CD4-positive, alpha-beta T cell (primary cell): ENCODE results near the gene ZNF532. TPM values are rescaled to one million over a fixed set of nuclear protein-coding genes. Genes with fewer than 3 reads are reported as not detected.

ENCODE experiments used
- ATAC-seq: fragments of 200-7000 bp; cut with Tn5 transposase; one replicate; pipeline ENCODE4 v1.10.0; 2022; ENCODE audit warnings: mild to moderate bottlenecking; ENCODE audit not compliant: poor library complexity
- CTCF ChIA-PET: fragments of 350-600 bp; sonication (Branson Sonifier 250); formaldehyde crosslinking; loops from one replicate; lab custom pipeline; 2021; ENCODE audit warnings: antibody characterized with exemption, inconsistent platforms; lab: Charles Lee
- POLR2A ChIA-PET: fragments of 350-600 bp; sonication (Branson Sonifier 250); formaldehyde crosslinking; loops from one replicate; lab custom pipeline; 2021; ENCODE audit warnings: antibody characterized with exemption, inconsistent platforms; lab: Charles Lee
- DNase-seq, 14 experiments: peaks; one replicate each; pipeline ENCODE4 v3.0.0-alpha.2; 2013 to 2020; ENCODE audit warnings: mixed read lengths in 2 of 14
- H3K27ac ChIP-seq, 2 donors: one replicate each; pipeline versions ENCODE4 v1.5.1 to v1.7.0; 2013; ENCODE audit warnings: low read length in 2 of 2, low read depth in 1 of 2, mild to moderate bottlenecking in 1 of 2
- H3K27me3 ChIP-seq, 2 experiments: 1 replicate in 1 of 2; 2 replicates in 1 of 2; pipeline versions ENCODE4 v1.6.1 to v1.7.0; 2013; ENCODE audit warnings: low read length in 2 of 2, control low read depth in 1 of 2, mild to moderate bottlenecking in 1 of 2, moderate library complexity in 1 of 2; ENCODE audit not compliant: insufficient read depth in 2 of 2, control insufficient read depth in 1 of 2
- H3K36me3 ChIP-seq: one replicate; pipeline ENCODE4 v1.6.1; 2013; ENCODE audit warnings: low read length, control low read depth; ENCODE audit not compliant: insufficient read depth
- H3K4me1 ChIP-seq: one replicate; pipeline ENCODE4 v1.6.1; 2013; ENCODE audit warnings: low read length, control low read depth; ENCODE audit not compliant: insufficient read depth
- H3K4me3 ChIP-seq: one replicate; pipeline ENCODE4 v1.5.1; 2013; ENCODE audit warnings: mild to moderate bottlenecking, low read length, moderate library complexity
- H3K9me3 ChIP-seq, 2 experiments: 1 replicate in 1 of 2; 2 replicates in 1 of 2; pipeline versions ENCODE4 v1.6.1 to v1.7.0; 2013; ENCODE audit warnings: low read length in 2 of 2, mild to moderate bottlenecking in 2 of 2, control low read depth in 1 of 2, moderate library complexity in 1 of 2; ENCODE audit not compliant: control insufficient read depth in 1 of 2, insufficient read depth in 1 of 2
- H3K27ac Mint-ChIP-seq: one replicate; pipeline ENCODE4 v1.8.0; 2020; ENCODE audit warnings: mixed read lengths
- H3K27me3 Mint-ChIP-seq: one replicate; pipeline ENCODE4 v1.8.0; 2021; ENCODE audit warnings: mixed read lengths
- H3K36me3 Mint-ChIP-seq: one replicate; pipeline ENCODE4 v1.8.0; 2021; ENCODE audit warnings: low read depth, mixed read lengths
- H3K4me1 Mint-ChIP-seq: one replicate; pipeline ENCODE4 v1.8.0; 2021; ENCODE audit warnings: low read depth, mixed read lengths
- H3K4me3 Mint-ChIP-seq: one replicate; pipeline ENCODE4 v1.8.0; 2020; ENCODE audit warnings: mild to moderate bottlenecking, mixed read lengths
- H3K9me3 Mint-ChIP-seq: one replicate; pipeline ENCODE4 v1.8.0; 2020; ENCODE audit warnings: mixed read lengths
- CTCF ChIP-seq: fragments of 200-600 bp; IDR thresholded peaks from one replicate; pipeline ENCODE4 v1.8.0; 2022; ENCODE audit warnings: antibody characterized with exemption, mild to moderate bottlenecking
- intact Hi-C, 2 experiments: fragments of 100-400 bp; cut with DNase I in 1 of 2; cut with micrococcal nuclease in 1 of 2; formaldehyde crosslinking; loops; one replicate each; pipeline versions ENCODE4 v1.15.1 to v1.9.0; 2023 to 2025; cut with DNase I, micrococcal nuclease
- total RNA-seq, 174 experiments: library from RNA in 2 of 174; stranded (reverse) in 2 of 174; gene quantifications; one replicate each; pipeline ENCODE4 v1.2.3 and lab custom pipeline; 2021 to 2026

ZNF532 gene
- total RNA-seq, 2 experiments from 2014 or later = 9.8 to 9.9 TPM

- DNase-seq (no peak), ATAC-seq (no peak)
- H3K4me3 Mint-ChIP-seq = no peak overlapping the region
- Histone ChIP-seq H3K27ac (no peak overlapping the region), H3K9me3 (no peaks in the 10 kb centered on the region), H3K27me3 (no peaks in the 10 kb centered on the region), H3K36me3 (no peaks in the 10 kb centered on the region), H3K4me3 (no peak overlapping the region), H3K4me1 (no peaks in the 10 kb centered on the region)
- H3K27ac Mint-ChIP-seq = no peak overlapping the region
- no peaks in the 10 kb centered on the region for H3K36me3 Mint-ChIP-seq
- H3K9me3 Mint-ChIP-seq = no peaks in the 10 kb centered on the region
- ChIA-PET CTCF (no interaction called here), POLR2A (no interaction called here)
- TF ChIP-seq CTCF = no peak
- H3K27me3 Mint-ChIP-seq = no peaks in the 10 kb centered on the region
- peaks cover under 1% of the 10 kb centered on the region for H3K4me1 Mint-ChIP-seq
- intact Hi-C loops = no loop called here
Observed at GRCh38 chr18:58901783-58902182, 37.1 kb downstream of the ZNF532 start.

GRCh38 chr18:58902961-58903360, 38.3 kb downstream of the ZNF532 start:
- no peaks in the 10 kb centered on the region for H3K4me1 ChIP-seq
- intact Hi-C loops = no loop called here
- H3K9me3 ChIP-seq = no peaks in the 10 kb centered on the region
- H3K27me3 Mint-ChIP-seq = peaks cover 6% of the 10 kb centered on the region
- POLR2A ChIA-PET = no interaction called here
- DNase-seq = no peak
- H3K4me3 ChIP-seq = no peak overlapping the region
- CTCF ChIA-PET = no interaction called here
- H3K27me3 ChIP-seq = no peaks in the 10 kb centered on the region
- no peak for ATAC-seq
- no peak overlapping the region for H3K27ac Mint-ChIP-seq
- H3K4me1 Mint-ChIP-seq = no peaks in the 10 kb centered on the region
- no peak overlapping the region for H3K4me3 Mint-ChIP-seq
- H3K36me3 ChIP-seq = no peaks in the 10 kb centered on the region
- H3K27ac ChIP-seq = no peak overlapping the region
- no peaks in the 10 kb centered on the region for H3K36me3 Mint-ChIP-seq
- no peaks in the 10 kb centered on the region for H3K9me3 Mint-ChIP-seq
- TF ChIP-seq CTCF = no peak

GRCh38 chr18:58903533-58903932, 38.9 kb downstream of the ZNF532 start:
- no peaks in the 10 kb centered on the region for H3K9me3 Mint-ChIP-seq
- H3K4me3 ChIP-seq = no peak overlapping the region
- CTCF ChIA-PET = no interaction called here
- H3K27ac ChIP-seq = no peak overlapping the region
- H3K36me3 Mint-ChIP-seq = no peaks in the 10 kb centered on the region
- H3K4me1 ChIP-seq = no peaks in the 10 kb centered on the region
- H3K36me3 ChIP-seq = no peaks in the 10 kb centered on the region
- H3K4me3 Mint-ChIP-seq = no peak overlapping the region
- DNase-seq = no peak
- no peak overlapping the region for H3K27ac Mint-ChIP-seq
- H3K9me3 ChIP-seq = no peaks in the 10 kb centered on the region
- H3K27me3 ChIP-seq = no peaks in the 10 kb centered on the region
- ATAC-seq = no peak
- no peak for TF ChIP-seq CTCF
- POLR2A ChIA-PET = no interaction called here
- peaks cover 10% of the 10 kb centered on the region for H3K27me3 Mint-ChIP-seq
- intact Hi-C loops = no loop called here
- no peaks in the 10 kb centered on the region for H3K4me1 Mint-ChIP-seq
